OCI-LY7 (cell line): ENCODE data around the gene ARMC9. TPM values are rescaled to one million over a fixed set of nuclear protein-coding genes. Genes with fewer than 3 reads are reported as not detected.

Source experiments
- BruUV-seq: library from RNA; stranded (reverse); fragments of 400-500 nt; replicated peaks from 2 replicates; lab custom pipeline; 2021; lab: Mats Ljungman, UMichigan
- CTCF ChIA-PET: fragments of 300-600 bp; sonication (Branson Sonifier 250); formaldehyde crosslinking; loops from one replicate; lab custom pipeline; 2022; ENCODE audit warnings: antibody characterized with exemption; ENCODE audit not compliant: unreplicated experiment; lab: Charles Lee
- POLR2A ChIA-PET: fragments of 300-600 bp; sonication (Branson Sonifier 250); formaldehyde crosslinking; loops from one replicate; lab custom pipeline; 2022; ENCODE audit warnings: antibody characterized with exemption; lab: Charles Lee
- DNase-seq: peaks from one replicate; pipeline ENCODE4 v3.0.0-alpha.2; 2015; ENCODE audit warnings: low spot score
- H2AFZ ChIP-seq: fragments of 200-600 bp; sonication (generic), shearing (Covaris generic); 2 replicates; pipeline ENCODE4 v1.6.1; 2014; ENCODE audit warnings: mild to moderate bottlenecking, antibody characterized with exemption, low read length, moderate library complexity
- H3K27ac ChIP-seq: fragments of 200-600 bp; sonication (generic); 2 replicates; pipeline ENCODE4 v1.5.1; 2014; ENCODE audit warnings: mixed run types, low read depth, mild to moderate bottlenecking, moderate library complexity, low read length, inconsistent platforms; ENCODE audit not compliant: poor library complexity, severe bottlenecking
- H3K36me3 ChIP-seq: fragments of 200-600 bp; sonication (generic); 2 replicates; pipeline ENCODE4 v1.6.1; 2014; ENCODE audit warnings: mild to moderate bottlenecking, antibody characterized with exemption, low read length, moderate library complexity, mixed read lengths; ENCODE audit not compliant: insufficient read depth
- H3K4me1 ChIP-seq: fragments of 200-600 bp; sonication (generic); 2 replicates; pipeline ENCODE4 v1.5.1; 2014; ENCODE audit warnings: mild to moderate bottlenecking, low read length; ENCODE audit not compliant: insufficient read depth, poor library complexity, severe bottlenecking
- H3K4me2 ChIP-seq: fragments of 200-600 bp; sonication (generic); 2 replicates; pipeline ENCODE4 v1.6.1; 2014; ENCODE audit warnings: mild to moderate bottlenecking, low read length
- H3K4me3 ChIP-seq: fragments of 200-600 bp; sonication (generic); 2 replicates; pipeline ENCODE4 v1.5.1; 2014; ENCODE audit warnings: mild to moderate bottlenecking, low read depth, low read length; ENCODE audit not compliant: poor library complexity, severe bottlenecking
- H3K79me2 ChIP-seq: fragments of 200-600 bp; sonication (generic); 2 replicates; pipeline ENCODE4 v1.6.1; 2016; ENCODE audit warnings: low read depth, mild to moderate bottlenecking, low read length, moderate library complexity, mixed read lengths; ENCODE audit not compliant: insufficient read depth
- H3K9me2 ChIP-seq: fragments of 200-600 bp; sonication (generic); 2 replicates; pipeline ENCODE4 v1.6.1; 2016; ENCODE audit warnings: mild to moderate bottlenecking, low read length, mixed read lengths; ENCODE audit not compliant: insufficient read depth
- H3K9me3 ChIP-seq: fragments of 200-600 bp; sonication (generic); 2 replicates; pipeline ENCODE4 v1.6.1; 2014; ENCODE audit warnings: mild to moderate bottlenecking, mixed run types, low read length, mixed read lengths
- H4K20me1 ChIP-seq: fragments of 200-600 bp; sonication (generic); 2 replicates; pipeline ENCODE4 v1.6.1; 2014; ENCODE audit warnings: mild to moderate bottlenecking, antibody characterized with exemption, low read length, moderate library complexity, mixed read lengths; ENCODE audit not compliant: insufficient read depth
- CTCF ChIP-seq: fragments of 200-600 bp; sonication (generic); conservative IDR thresholded peaks from 2 replicates; pipeline ENCODE4 v1.5.1; 2014; ENCODE audit warnings: mild to moderate bottlenecking, antibody characterized with exemption, low read length, moderate library complexity, mixed read lengths
- EZH2phosphoT487 ChIP-seq: fragments of 200-600 bp; sonication (generic); IDR thresholded peaks from 2 replicates; pipeline ENCODE4 v1.6.1; 2018; ENCODE audit warnings: low read depth, borderline replicate concordance, mild to moderate bottlenecking, mixed run types, antibody characterized with exemption, low read length, moderate library complexity, mixed read lengths
- intact Hi-C: fragments of 100-400 bp; cut with micrococcal nuclease; formaldehyde crosslinking; loops from one replicate; pipeline ENCODE4 v1.10.0; 2022; ENCODE audit not compliant: unreplicated experiment
- total RNA-seq, 2 experiments: library from RNA; depleted of rRNA in 1 of 2; stranded (reverse); fragments of >200 nt in 1 of 2; shearing (Covaris generic) in 1 of 2; gene quantifications; 2 replicates each; pipeline ENCODE4 v1.2.3, GENCODE V29; 2014 to 2022

The ARMC9 gene
- total RNA-seq, 2 experiments from 2014 or later = 6.6 to 12.2 TPM

GRCh38 chr2:231270221-231271114 lies 72.0 kb downstream of the ARMC9 start:
- Histone ChIP-seq H3K79me2 (no peaks in the 10 kb centered on the region), H3K9me2 (no peaks in the 10 kb centered on the region), H3K4me3 (no peak overlapping the region), H2AFZ (no peak overlapping the region), H3K9me3 (no peaks in the 10 kb centered on the region), H3K36me3 (no peaks in the 10 kb centered on the region), H4K20me1 (no peaks in the 10 kb centered on the region), H3K4me2 (no peak overlapping the region), H3K27ac (no peak overlapping the region), H3K4me1 (no peaks in the 10 kb centered on the region)
- intact Hi-C loops = no loop called here
- TF ChIP-seq CTCF (no peak), EZH2phosphoT487 (no peak)
- ChIA-PET POLR2A (interaction anchor here (0.6 kb wide), 1 partner anchor 41 kb away, joined by 3 read pairs; no protein-coding TSS in a partner anchor), CTCF (no interaction called here)
- no peak for DNase-seq
- no TSS peak for BruUV-seq

- DNase-seq = no peak
- H3K9me3 ChIP-seq = no peaks in the 10 kb centered on the region
- H3K4me1 ChIP-seq = no peaks in the 10 kb centered on the region
- H3K36me3 ChIP-seq = no peaks in the 10 kb centered on the region
- intact Hi-C loops = no loop called here
- H3K27ac ChIP-seq = no peak overlapping the region
- H3K4me2 ChIP-seq = no peak overlapping the region
- POLR2A ChIA-PET = no interaction called here
- no TSS peak for BruUV-seq
- no peak overlapping the region for H2AFZ ChIP-seq
- no peaks in the 10 kb centered on the region for H3K79me2 ChIP-seq
- no peak for TF ChIP-seq CTCF
- no peak for TF ChIP-seq EZH2phosphoT487
- H3K9me2 ChIP-seq = no peaks in the 10 kb centered on the region
- H3K4me3 ChIP-seq = no peak overlapping the region
- CTCF ChIA-PET = no interaction called here
- H4K20me1 ChIP-seq = no peaks in the 10 kb centered on the region
Observed at GRCh38 chr2:231272991-231273390, 74.6 kb downstream of the ARMC9 start.

- H3K36me3 ChIP-seq = no peaks in the 10 kb centered on the region
- H3K4me1 ChIP-seq = no peaks in the 10 kb centered on the region
- H3K27ac ChIP-seq = no peak overlapping the region
- no peaks in the 10 kb centered on the region for H3K9me3 ChIP-seq
- CTCF ChIA-PET = no interaction called here
- H3K4me2 ChIP-seq = no peak overlapping the region
- TF ChIP-seq CTCF (no peak), EZH2phosphoT487 (no peak)
- no peaks in the 10 kb centered on the region for H3K9me2 ChIP-seq
- BruUV-seq = no TSS peak
- no peak for DNase-seq
- no peak overlapping the region for H3K4me3 ChIP-seq
- POLR2A ChIA-PET = no interaction called here
- H4K20me1 ChIP-seq = no peaks in the 10 kb centered on the region
- intact Hi-C loops = no loop called here
- H2AFZ ChIP-seq = no peak overlapping the region
- no peaks in the 10 kb centered on the region for H3K79me2 ChIP-seq
Observed at GRCh38 chr2:231276987-231277386, 78.6 kb downstream of the ARMC9 start.
